T-helper 1 cell treated with Interleukin-12 subunit alpha and Interleukin-12 subunit beta and Interleukin-4 antibody, amounts not matched to agents 30 μg/mL and 1 μg/mL, for 36 hours (primary cell): Measurements from ENCODE around the gene TMPRSS13.

Experiments used
- H3K27ac Mint-ChIP-seq: one replicate; pipeline ENCODE4 v1.8.0; 2021; ENCODE audit warnings: mild to moderate bottlenecking, mixed read lengths
- H3K27me3 Mint-ChIP-seq: one replicate; pipeline ENCODE4 v1.8.0; 2021; ENCODE audit warnings: low read depth, mixed read lengths
- H3K36me3 Mint-ChIP-seq: one replicate; pipeline ENCODE4 v1.8.0; 2021; ENCODE audit warnings: low read depth, mixed read lengths
- H3K4me1 Mint-ChIP-seq: one replicate; pipeline ENCODE4 v1.8.0; 2021; ENCODE audit warnings: low read depth, mixed read lengths
- H3K4me3 Mint-ChIP-seq: one replicate; pipeline ENCODE4 v1.8.0; 2021; ENCODE audit warnings: mild to moderate bottlenecking, moderate library complexity, mixed read lengths
- H3K9me3 Mint-ChIP-seq: one replicate; pipeline ENCODE4 v1.8.0; 2021; ENCODE audit warnings: mixed read lengths

Gene TMPRSS13

DNA sequence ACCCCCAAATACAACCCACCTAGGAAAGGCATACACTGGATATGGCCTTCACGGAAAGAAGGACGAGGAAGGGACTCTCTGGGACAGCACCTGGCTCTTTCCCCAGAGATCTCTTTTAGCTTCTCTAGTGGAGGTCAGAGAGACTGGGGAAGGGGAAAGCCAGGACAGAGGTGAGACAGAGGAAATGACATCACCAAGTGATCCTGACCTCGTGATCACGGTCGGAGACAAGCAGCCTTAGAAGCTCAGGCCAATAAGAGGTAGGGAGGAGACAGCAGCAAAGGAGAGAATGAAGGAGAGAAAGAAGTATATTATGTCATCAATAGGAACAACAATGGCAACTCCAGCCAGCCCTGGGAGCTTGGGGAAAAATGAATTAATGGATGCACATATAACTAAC, 15.4 kb upstream of the TMPRSS13 start:
- H3K9me3 Mint-ChIP-seq: peaks cover 8% of the 10 kb centered on the region
- H3K4me1 Mint-ChIP-seq: peaks cover 54% of the 10 kb centered on the region
- H3K36me3 Mint-ChIP-seq: peaks cover 9% of the 10 kb centered on the region
- peak overlapping the region; percentile 47 for H3K4me3 Mint-ChIP-seq
- H3K27ac Mint-ChIP-seq: peak overlapping the region; percentile 76
- peaks cover 4% of the 10 kb centered on the region for H3K27me3 Mint-ChIP-seq

DNA sequence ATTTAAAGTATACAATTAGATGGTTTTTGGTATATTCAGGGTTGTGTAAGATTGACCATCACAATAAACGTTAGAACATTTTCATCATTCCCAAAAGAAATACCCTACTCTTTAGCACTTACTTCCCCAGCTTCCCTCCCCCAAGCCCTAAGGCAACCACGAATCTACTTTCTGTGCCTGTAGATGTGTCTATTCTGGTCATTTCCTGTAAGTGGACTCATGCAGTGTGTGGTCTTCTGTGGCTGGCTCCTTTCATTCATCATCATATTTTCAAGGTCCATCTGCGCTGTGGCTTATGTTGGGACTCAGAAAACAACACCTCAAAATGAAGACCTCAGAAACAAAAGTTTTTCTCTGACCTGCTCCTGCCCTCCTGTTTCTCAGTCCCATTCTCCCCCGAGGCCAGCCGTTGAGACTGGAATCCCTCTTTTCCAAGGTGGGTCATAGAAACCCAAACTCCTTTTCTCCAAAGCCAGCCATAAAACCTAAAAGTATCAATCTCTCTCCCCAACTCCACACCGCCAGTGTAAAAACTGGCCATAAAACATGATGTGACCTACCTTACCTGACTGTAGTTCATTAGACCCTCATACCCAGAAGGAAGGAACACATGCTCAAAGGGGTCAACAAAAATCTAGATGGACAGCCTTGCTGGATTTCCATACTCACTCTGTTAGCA, 12.9 kb upstream of the TMPRSS13 start:
- H3K4me3 Mint-ChIP-seq: no peak overlapping the region
- H3K27me3 Mint-ChIP-seq: peaks cover 4% of the 10 kb centered on the region
- peaks cover 8% of the 10 kb centered on the region for H3K9me3 Mint-ChIP-seq
- H3K36me3 Mint-ChIP-seq: peaks cover 9% of the 10 kb centered on the region
- peaks cover 40% of the 10 kb centered on the region for H3K4me1 Mint-ChIP-seq
- H3K27ac Mint-ChIP-seq: no peak overlapping the region

DNA sequence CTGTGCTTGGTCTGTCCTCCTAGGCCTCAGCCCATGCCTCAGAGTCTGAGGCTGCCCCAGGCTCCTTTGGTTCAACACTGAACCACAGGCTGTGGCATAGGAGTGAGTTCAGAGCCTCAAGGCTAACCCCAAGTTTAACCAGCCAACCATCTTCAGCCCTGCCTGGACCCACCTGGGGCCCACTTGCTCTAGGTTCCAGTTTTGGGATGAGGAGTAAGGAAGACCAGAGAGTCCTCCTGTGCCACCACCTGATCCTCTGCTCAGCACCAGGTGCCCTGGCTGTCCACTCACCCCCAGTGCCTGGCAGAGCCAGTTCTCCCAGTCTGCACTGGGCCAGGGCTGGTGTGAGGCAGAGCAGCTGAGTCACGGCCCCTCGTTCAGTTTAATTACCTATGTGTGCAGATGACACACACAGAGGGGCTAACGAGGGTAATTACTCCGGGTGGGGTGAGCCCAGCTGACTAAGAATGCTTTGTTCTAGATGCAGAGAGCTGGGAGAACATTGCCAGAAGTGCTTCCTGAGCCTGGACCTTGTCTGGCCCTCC, 12.0 kb upstream of the TMPRSS13 start:
- Mint-ChIP-seq H3K27ac (no peak overlapping the region), H3K27me3 (peaks cover 4% of the 10 kb centered on the region), H3K9me3 (peaks cover 8% of the 10 kb centered on the region), H3K4me3 (no peak overlapping the region), H3K36me3 (peaks cover 9% of the 10 kb centered on the region), H3K4me1 (peaks cover 32% of the 10 kb centered on the region)

DNA sequence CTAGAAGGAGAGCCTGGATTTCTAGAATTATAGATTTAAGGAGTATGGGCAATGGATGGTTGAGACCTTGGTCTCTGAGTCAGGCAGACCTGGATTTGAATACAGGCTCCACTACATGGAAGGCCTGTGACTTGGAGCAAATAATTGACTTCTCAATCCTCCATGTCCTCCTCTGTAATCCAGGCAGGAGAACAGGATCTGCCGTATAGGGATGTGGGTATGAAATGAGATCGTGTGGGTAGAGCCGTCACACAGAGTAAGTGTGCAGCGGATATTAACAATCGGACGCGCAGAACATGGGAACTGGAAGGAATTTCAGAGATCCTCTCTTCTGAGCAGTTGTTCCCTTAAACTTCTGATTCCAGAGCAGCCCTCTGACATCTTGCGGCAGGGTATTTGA, 11.5 kb upstream of the TMPRSS13 start:
- Mint-ChIP-seq H3K27me3 (peaks cover 4% of the 10 kb centered on the region), H3K9me3 (peaks cover 8% of the 10 kb centered on the region), H3K36me3 (peaks cover 9% of the 10 kb centered on the region), H3K4me3 (no peak overlapping the region), H3K4me1 (peaks cover 27% of the 10 kb centered on the region), H3K27ac (no peak overlapping the region)

DNA sequence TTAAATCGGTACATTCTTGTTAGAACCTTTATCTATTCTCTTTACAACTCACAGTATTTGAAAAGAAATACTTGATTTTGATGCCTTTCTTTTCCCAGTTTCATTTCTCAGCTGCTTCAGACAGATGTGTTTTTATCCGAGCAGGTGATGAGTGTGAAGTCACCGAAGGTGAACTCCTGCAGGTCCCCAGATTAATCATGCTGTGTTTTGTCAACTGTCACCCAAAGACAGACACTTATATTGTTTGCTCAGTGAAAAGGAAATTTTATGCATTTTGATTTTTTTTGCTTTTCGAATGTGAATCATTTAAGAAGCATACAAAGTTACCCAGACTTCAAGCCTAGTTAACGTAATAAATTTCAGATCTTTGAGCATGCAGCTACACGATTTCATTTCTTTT, 7.8 kb upstream of the TMPRSS13 start:
- no peak overlapping the region for H3K4me3 Mint-ChIP-seq
- peaks cover 13% of the 10 kb centered on the region for H3K4me1 Mint-ChIP-seq
- H3K9me3 Mint-ChIP-seq: no peaks in the 10 kb centered on the region
- H3K36me3 Mint-ChIP-seq: no peaks in the 10 kb centered on the region
- no peaks in the 10 kb centered on the region for H3K27me3 Mint-ChIP-seq
- H3K27ac Mint-ChIP-seq: no peak overlapping the region

DNA sequence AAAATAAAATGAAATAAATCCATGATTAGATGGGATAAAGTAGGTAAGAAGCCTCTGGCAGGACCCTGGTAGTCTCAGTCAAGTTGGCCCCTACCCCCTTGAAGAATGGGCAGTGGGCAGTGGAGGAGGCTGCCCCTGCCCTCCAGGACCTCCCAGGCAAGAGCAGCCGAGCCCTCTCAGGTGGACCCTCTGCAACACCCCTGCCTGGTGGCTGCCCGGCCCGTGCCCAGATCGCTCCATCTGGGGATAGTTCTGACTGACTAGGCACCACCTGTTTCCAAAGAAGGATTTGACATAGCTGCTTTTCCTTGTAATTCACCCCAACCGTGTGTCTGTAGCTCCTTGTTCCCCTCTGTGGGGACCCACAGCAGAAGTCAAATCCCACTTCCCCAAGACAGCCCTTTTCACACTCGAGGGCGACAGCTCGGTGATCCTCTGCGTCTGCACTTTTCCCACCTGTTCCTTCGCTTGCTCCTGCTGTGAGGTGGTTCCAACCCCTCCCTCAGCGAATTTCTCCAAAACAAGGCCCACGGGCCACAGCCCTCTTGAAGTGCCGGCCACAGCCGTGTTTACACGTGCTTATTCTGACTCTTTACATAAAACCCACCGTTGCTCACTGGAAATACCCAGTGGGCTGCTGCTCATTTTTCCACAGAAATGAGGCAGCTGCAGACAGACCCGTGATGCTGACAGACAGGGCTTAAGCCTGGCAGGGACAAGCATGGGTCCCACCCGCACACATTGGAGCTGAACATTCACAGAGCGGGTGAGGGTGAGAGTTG, 5.5 kb upstream of the TMPRSS13 start:
- H3K4me3 Mint-ChIP-seq: no peak overlapping the region
- no peaks in the 10 kb centered on the region for H3K36me3 Mint-ChIP-seq
- no peak overlapping the region for H3K27ac Mint-ChIP-seq
- peaks cover 32% of the 10 kb centered on the region for H3K4me1 Mint-ChIP-seq
- H3K9me3 Mint-ChIP-seq: no peaks in the 10 kb centered on the region
- no peaks in the 10 kb centered on the region for H3K27me3 Mint-ChIP-seq

DNA sequence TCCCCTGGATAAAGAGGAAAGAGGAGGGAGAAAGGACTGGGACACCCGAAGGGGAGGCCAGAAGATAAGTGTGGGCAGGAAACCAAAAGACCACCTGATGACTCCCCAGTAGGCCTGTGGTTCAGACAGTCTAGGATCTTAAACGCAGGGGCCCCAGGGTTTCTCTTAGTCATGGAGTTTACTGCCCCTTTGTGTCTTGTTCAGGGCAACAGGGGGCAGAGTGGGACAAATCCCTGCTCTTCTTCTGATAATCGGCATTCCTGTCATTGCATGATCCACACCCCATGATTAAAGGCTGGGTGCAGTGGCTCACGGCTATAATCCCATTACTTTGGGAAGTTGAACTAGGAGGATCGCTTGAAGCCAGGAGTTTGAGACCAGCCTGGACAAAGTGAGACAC, 4.7 kb upstream of the TMPRSS13 start:
- H3K27ac Mint-ChIP-seq: no peak overlapping the region
- H3K4me3 Mint-ChIP-seq: no peak overlapping the region
- no peaks in the 10 kb centered on the region for H3K9me3 Mint-ChIP-seq
- H3K27me3 Mint-ChIP-seq: no peaks in the 10 kb centered on the region
- H3K4me1 Mint-ChIP-seq: peaks cover 36% of the 10 kb centered on the region
- H3K36me3 Mint-ChIP-seq: no peaks in the 10 kb centered on the region

DNA sequence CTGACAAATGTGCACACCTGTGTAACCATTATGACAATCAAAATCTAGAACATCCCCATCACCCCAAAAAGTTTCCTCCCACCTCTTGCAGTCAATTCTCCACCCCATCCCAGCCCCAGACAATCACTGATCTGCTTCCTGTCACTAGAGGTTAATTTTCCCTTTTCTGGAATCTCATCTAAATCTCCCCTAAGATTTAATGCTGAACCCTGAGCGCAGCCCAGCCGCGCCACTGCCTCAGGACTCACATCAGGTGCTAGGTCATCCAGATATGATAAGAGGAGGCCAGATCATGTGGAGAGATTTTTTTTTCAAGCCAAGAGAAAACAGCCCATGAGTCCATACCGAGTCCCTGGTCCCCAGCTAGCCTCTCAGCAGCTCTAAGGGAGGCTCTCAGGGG, 4.3 kb upstream of the TMPRSS13 start:
- no peaks in the 10 kb centered on the region for H3K36me3 Mint-ChIP-seq
- no peaks in the 10 kb centered on the region for H3K9me3 Mint-ChIP-seq
- no peak overlapping the region for H3K4me3 Mint-ChIP-seq
- H3K27me3 Mint-ChIP-seq: no peaks in the 10 kb centered on the region
- H3K27ac Mint-ChIP-seq: no peak overlapping the region
- H3K4me1 Mint-ChIP-seq: peaks cover 40% of the 10 kb centered on the region

DNA sequence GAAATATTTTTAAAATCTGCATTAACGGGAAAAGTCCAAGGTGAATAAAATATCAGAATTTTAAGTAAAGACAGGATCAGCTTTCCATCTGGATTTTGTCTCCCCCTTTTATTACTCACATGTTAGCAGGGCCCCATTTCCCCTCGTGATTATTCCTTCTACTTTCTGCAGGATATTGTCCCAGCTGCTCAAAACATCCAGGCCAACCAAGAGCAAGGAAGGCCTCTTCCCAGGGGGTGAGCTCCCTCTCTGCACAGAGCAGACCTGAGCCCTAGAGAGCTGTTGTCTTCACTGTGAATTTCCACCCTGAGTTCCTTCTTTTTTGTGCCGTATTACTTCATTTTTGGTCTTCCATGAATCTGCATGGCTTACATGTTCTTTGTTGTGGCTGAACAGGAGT, 3.7 kb upstream of the TMPRSS13 start:
- Mint-ChIP-seq H3K36me3 (no peaks in the 10 kb centered on the region), H3K4me3 (no peak overlapping the region), H3K27ac (no peak overlapping the region), H3K4me1 (peaks cover 44% of the 10 kb centered on the region), H3K27me3 (no peaks in the 10 kb centered on the region), H3K9me3 (no peaks in the 10 kb centered on the region)

DNA sequence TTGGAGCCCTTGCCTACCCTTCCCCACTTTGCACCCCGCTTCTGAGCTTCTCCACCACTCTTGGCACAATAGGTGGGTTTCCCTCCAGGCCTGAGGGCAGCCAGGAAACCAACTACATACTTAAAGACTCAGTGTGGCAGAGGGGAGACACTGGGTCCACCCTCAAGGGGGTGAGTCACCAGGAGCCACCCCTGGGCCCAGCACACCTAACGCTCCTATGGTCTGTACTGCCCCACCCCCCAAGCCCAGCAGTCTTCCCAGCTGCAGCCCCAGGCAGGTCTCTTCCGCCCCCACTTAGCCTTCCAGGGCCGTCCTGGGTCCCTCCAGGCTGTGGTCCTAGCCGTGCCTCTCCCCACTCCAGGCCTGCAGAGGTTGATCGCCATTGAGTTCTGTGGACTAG, 3.2 kb upstream of the TMPRSS13 start:
- Mint-ChIP-seq H3K36me3 (no peaks in the 10 kb centered on the region), H3K4me1 (peaks cover 44% of the 10 kb centered on the region), H3K27me3 (peaks cover 1% of the 10 kb centered on the region), H3K27ac (peak overlapping the region; percentile 77), H3K4me3 (peak overlapping the region; percentile 2), H3K9me3 (no peaks in the 10 kb centered on the region)

DNA sequence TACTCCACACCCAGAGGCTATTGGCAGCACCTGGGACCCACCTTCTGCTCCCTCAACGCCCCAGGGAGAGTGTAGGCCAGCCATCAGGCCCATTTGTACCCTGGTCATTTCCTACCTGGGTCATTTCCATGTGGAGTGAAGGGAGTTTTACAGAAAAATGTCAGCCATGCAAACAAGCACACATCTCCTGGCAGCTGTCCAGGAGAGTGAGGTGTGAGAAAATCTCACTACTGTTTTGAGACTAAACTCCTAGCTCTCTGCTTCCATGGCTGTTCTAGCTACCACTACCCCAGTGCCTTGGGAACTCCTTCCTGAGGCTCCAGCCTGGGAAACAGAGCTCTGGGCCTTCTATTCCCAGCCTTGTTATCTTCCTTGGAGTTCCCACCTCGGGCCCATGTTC, 2.8 kb upstream of the TMPRSS13 start:
- Mint-ChIP-seq H3K27me3 (peaks cover 6% of the 10 kb centered on the region), H3K4me1 (peaks cover 44% of the 10 kb centered on the region), H3K4me3 (peak overlapping the region; percentile 4), H3K9me3 (no peaks in the 10 kb centered on the region), H3K36me3 (no peaks in the 10 kb centered on the region), H3K27ac (peak overlapping the region; percentile 67)

DNA sequence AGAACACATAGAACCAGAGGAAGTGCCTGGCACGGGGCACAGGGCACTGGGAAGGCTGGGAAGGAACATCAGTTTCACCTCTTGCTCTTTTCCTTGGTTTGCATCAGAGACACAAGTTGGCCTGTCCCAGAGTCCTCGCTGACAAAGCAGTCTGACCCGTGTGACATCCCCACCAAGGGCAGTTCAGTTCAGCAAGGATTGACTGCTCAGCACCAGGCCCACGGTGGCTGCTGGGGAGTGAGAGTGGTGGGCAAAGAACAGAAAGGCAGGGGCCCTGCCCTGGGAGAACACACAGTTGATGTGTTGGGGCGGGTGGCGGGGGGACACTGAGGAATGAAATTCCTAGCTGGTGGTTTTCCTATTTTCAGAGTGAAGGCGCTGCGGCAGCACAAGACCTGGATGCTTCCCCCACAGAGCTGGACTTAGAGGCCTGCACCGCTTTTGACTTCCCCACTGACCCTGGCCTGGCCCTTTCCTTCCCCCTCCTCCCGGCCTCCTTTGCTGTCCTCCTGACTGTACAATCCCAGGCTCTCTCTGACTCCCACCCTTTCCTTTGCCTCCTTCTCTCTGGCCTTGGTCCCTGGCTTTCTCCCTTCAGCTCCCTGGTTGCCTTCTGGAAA, 2.2 kb upstream of the TMPRSS13 start:
- Mint-ChIP-seq H3K4me1 (peaks cover 44% of the 10 kb centered on the region), H3K36me3 (no peaks in the 10 kb centered on the region), H3K4me3 (peak overlapping the region; percentile 4), H3K27me3 (peaks cover 6% of the 10 kb centered on the region), H3K9me3 (no peaks in the 10 kb centered on the region), H3K27ac (peak overlapping the region; percentile 86)

DNA sequence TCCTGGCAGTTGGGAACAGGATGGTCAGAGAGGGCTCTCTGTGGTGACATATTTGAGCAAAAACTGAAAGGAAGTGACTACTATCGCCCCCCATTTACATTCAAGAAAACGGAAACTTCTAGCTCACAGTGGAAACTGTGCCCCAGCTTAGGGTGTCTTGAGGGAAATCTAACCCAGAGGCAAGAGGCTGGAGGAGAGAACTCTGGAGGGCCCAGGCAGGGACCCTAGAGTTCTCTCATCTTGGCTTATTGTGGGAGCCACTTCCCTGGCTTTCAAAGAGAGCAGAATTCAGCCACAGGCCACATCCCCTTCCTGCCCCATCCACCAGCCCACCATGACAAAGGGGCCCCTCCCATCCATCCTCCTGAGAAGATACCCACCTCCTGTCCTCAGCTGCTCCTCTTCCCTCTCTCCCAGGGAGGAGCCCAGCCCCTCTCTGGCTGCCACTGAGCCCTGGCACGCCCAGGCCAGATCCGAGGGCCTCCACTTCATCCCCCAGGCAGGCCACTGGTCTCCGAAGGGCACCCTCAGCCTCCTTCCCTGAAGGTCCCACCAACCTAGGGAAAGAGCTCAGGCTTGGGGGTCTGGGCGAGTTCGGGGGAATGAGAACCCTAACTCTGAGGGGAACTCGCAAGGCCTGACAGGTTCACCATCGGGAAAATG, 1.6 kb upstream of the TMPRSS13 start:
- H3K27ac Mint-ChIP-seq: peak overlapping the region; percentile 86
- H3K27me3 Mint-ChIP-seq: peaks cover 6% of the 10 kb centered on the region
- H3K36me3 Mint-ChIP-seq: no peaks in the 10 kb centered on the region
- H3K4me1 Mint-ChIP-seq: peaks cover 44% of the 10 kb centered on the region
- no peaks in the 10 kb centered on the region for H3K9me3 Mint-ChIP-seq
- peak overlapping the region; percentile 27 for H3K4me3 Mint-ChIP-seq

DNA sequence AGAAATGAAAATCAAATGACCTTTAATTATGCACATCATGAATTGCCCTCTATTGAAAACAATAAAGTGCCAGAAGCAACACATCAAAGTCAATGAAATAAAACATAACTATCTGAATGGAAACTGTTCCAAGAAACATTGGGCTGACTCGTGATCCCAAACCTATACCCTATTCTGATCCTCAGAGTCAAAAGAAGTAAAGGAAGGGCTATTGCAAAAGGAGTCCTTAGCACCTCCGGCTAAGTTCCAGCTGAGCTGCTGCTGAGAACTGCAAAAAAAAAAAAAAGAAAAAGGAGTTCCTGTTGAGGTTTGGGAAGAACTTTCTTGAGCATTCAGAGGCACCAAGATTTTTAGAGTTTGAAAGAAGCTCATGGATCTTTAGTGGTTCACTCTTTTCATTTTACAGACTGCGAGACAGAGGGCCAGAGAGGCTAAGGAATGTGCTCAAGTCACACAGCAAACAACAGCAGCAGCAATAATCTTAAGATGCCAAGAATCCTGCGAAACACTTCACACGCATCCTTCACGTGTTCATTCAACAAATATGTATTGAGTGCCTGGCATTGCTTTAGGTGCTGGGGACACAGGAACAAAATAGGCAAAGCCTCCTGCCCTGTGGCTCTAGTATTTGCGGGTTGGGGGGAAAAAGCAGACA, 841 bp upstream of the TMPRSS13 start:
- H3K27ac Mint-ChIP-seq: peak overlapping the region; percentile 86
- peak overlapping the region; percentile 27 for H3K4me3 Mint-ChIP-seq
- peaks cover 44% of the 10 kb centered on the region for H3K4me1 Mint-ChIP-seq
- H3K36me3 Mint-ChIP-seq: no peaks in the 10 kb centered on the region
- H3K9me3 Mint-ChIP-seq: no peaks in the 10 kb centered on the region
- peaks cover 6% of the 10 kb centered on the region for H3K27me3 Mint-ChIP-seq
